ENCODE results near the gene LUZP4. TPM values are rescaled to one million over a fixed set of nuclear protein-coding genes. Genes with fewer than 3 reads are reported as not detected.

The LUZP4 gene
- total and polyA plus RNA-seq, 2 of the 13 experiments (the other 11 are each of a cell fraction or from before 2014, with no cell fraction given), result not detected

DNA sequence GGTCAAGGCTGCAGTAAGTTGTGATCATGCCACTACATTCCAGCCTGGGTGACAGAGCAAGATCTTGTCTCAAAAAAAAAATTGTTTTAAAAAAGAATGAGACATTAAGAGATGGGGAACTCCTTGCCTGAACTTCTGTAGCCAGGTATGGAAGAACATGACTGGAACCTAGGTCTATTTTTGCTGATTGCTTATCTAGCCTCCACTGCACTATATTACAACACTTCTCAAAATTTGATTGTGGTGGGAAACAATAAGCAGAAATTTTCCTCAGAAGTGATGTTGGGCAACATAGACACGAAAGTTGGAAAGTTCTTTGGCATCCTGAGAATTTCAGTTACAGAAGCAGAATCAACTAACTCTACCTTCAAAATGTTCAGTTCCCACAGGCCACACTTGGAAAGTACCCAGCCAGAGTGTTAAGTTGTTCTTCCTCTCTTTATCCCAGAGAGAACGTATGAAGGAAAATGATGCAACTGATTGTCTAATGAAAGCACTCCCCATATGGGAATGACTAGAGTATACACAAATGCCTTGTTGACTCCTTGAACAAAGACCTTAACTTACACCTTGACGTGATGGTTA lies 50.0 kb downstream of the LUZP4 start:
- Histone ChIP-seq H3K9me3 (ENCODE audit: low read length) (no peaks in the 10 kb centered on the region), H3K4me2 (ENCODE audit: low read depth, low read length) (no peak overlapping the region), H3K27ac (ENCODE audit: extremely low read length, insufficient read depth, low read length) (no peak overlapping the region), H3K4me1 (ENCODE audit: insufficient read depth, low read length) (peaks cover 64% of the 10 kb centered on the region), H4K20me1 (ENCODE audit: insufficient read depth, low read length) (no peaks in the 10 kb centered on the region), H3K27me3 (ENCODE audit: control insufficient read depth in 1 of 2, insufficient read depth in 2 of 2, low read length in 2 of 2) (no peaks in the 10 kb centered on the region), H3K36me3 (replicated peaks in 1 of 2; ENCODE audit: control insufficient read depth in 1 of 2, insufficient read depth in 2 of 2, low read length in 2 of 2) (no peaks in the 10 kb centered on the region), H3K4me3 (replicated peaks in 1 of 3; ENCODE audit: insufficient read depth in 1 of 3, low read depth in 2 of 3, low read length in 3 of 3) (no peak overlapping the region), H2AFZ (ENCODE audit: low read length) (no peak overlapping the region), H3K9ac (ENCODE audit: insufficient read depth, low read depth, low read length) (no peak overlapping the region), H3K79me2 (ENCODE audit: insufficient read depth, low read length) (no peaks in the 10 kb centered on the region)
- FAIRE-seq (no peak), DNase-seq (ENCODE audit: low spot score) (no peak), ATAC-seq (no peak)
- POLR2A ChIA-PET, result no interaction called here
- 77% methylated on average over 3 of the region's 3 CpGs for WGBS (ENCODE audit: low lambda C conversion rate)
- CTCF ChIA-PET (ENCODE audit: low intra/inter-chr PET ratio, low total read pairs), result no interaction called here
- no TSS peak for BruUV-seq (replicated peaks)
- intact Hi-C loops (cut with micrococcal nuclease; ENCODE audit: unreplicated experiment) (no loop called here), in situ Hi-C loops (cut with HindIII; ENCODE audit: extremely low pct_ligation_motif_present, low pct_unique_long_range_greater_than_20kb) (loop anchor here (10.0 kb wide), 1 partner anchor 305 kb away; no protein-coding TSS in a partner anchor)
- TF ChIP-seq ZNF17 (CRISPR knock-in tag; IDR thresholded peaks at IDR 0.05) (no peak), NR2F6 (IDR thresholded peaks at IDR 0.05) (no peak), NR2F6 (CRISPR knock-in tag; IDR thresholded peaks at IDR 0.05) (no peak), ZNF761 (CRISPR knock-in tag; conservative IDR thresholded peaks at IDR 0.05) (no peak), SIX1 (CRISPR knock-in tag; IDR thresholded peaks at IDR 0.05; ENCODE audit: borderline replicate concordance) (no peak), NCOR1 (IDR thresholded peaks at IDR 0.05; ENCODE audit: borderline replicate concordance, low read length) (no peak)
- TF ChIP-seq, protein P1, sequence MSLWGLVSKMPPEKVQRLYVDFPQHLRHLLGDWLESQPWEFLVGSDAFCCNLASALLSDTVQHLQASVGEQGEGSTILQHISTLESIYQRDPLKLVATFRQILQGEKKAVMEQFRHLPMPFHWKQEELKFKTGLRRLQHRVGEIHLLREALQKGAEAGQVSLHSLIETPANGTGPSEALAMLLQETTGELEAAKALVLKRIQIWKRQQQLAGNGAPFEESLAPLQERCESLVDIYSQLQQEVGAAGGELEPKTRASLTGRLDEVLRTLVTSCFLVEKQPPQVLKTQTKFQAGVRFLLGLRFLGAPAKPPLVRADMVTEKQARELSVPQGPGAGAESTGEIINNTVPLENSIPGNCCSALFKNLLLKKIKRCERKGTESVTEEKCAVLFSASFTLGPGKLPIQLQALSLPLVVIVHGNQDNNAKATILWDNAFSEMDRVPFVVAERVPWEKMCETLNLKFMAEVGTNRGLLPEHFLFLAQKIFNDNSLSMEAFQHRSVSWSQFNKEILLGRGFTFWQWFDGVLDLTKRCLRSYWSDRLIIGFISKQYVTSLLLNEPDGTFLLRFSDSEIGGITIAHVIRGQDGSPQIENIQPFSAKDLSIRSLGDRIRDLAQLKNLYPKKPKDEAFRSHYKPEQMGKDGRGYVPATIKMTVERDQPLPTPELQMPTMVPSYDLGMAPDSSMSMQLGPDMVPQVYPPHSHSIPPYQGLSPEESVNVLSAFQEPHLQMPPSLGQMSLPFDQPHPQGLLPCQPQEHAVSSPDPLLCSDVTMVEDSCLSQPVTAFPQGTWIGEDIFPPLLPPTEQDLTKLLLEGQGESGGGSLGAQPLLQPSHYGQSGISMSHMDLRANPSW (CRISPR knock-in tag; IDR thresholded peaks at IDR 0.05; ENCODE audit: borderline replicate concordance), result no peak
- TF ChIP-seq, protein P2, sequence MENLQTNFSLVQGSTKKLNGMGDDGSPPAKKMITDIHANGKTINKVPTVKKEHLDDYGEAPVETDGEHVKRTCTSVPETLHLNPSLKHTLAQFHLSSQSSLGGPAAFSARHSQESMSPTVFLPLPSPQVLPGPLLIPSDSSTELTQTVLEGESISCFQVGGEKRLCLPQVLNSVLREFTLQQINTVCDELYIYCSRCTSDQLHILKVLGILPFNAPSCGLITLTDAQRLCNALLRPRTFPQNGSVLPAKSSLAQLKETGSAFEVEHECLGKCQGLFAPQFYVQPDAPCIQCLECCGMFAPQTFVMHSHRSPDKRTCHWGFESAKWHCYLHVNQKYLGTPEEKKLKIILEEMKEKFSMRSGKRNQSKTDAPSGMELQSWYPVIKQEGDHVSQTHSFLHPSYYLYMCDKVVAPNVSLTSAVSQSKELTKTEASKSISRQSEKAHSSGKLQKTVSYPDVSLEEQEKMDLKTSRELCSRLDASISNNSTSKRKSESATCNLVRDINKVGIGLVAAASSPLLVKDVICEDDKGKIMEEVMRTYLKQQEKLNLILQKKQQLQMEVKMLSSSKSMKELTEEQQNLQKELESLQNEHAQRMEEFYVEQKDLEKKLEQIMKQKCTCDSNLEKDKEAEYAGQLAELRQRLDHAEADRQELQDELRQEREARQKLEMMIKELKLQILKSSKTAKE (CRISPR knock-in tag; IDR thresholded peaks at IDR 0.05; ENCODE audit: borderline replicate concordance), result no peak
